Naive thymus-derived CD4-positive, alpha-beta T cell (primary cell): ENCODE results near the gene TSPAN9. TPM values are rescaled to one million over a fixed set of nuclear protein-coding genes. Genes with fewer than 3 reads are reported as not detected.

Source experiments
- ATAC-seq: fragments of 150-1000 bp; cut with Tn5 transposase; 2 replicates; pipeline ENCODE4 v1.10.0; 2021; ENCODE audit warnings: mild to moderate bottlenecking, moderate library complexity
- CTCF ChIA-PET: fragments of 350-600 bp; sonication (Branson Sonifier 250); formaldehyde crosslinking; loops from one replicate; lab custom pipeline; 2021; ENCODE audit warnings: antibody characterized with exemption; lab: Charles Lee
- POLR2A ChIA-PET: fragments of 350-600 bp; sonication (Branson Sonifier 250); formaldehyde crosslinking; loops from one replicate; lab custom pipeline; 2021; ENCODE audit warnings: antibody characterized with exemption, inconsistent platforms; lab: Charles Lee
- DNase-seq, 9 donors: peaks; one replicate each; pipeline versions ENCODE4 v3.0.0 to v3.0.0-alpha.2; 2020 to 2022; ENCODE audit warnings: mixed read lengths in 1 of 9
- H3K27ac ChIP-seq: one replicate; pipeline ENCODE4 v1.7.0; 2013; ENCODE audit warnings: mild to moderate bottlenecking, low read depth, low read length, moderate library complexity
- H3K27me3 ChIP-seq, 2 donors: one replicate each; pipeline ENCODE4 v1.7.0; 2013; ENCODE audit warnings: low read length in 2 of 2, mild to moderate bottlenecking in 2 of 2, moderate library complexity in 2 of 2; ENCODE audit not compliant: control insufficient read depth in 2 of 2, insufficient read depth in 2 of 2
- H3K36me3 ChIP-seq, 3 experiments: 1 replicate in 2 of 3; 2 replicates in 1 of 3; pipeline ENCODE4 v1.7.0; 2013; ENCODE audit warnings: low read length in 3 of 3, mild to moderate bottlenecking in 3 of 3, moderate library complexity in 1 of 3; ENCODE audit not compliant: insufficient read depth in 3 of 3, control insufficient read depth in 2 of 3
- H3K4me1 ChIP-seq, 2 donors: one replicate each; pipeline ENCODE4 v1.7.0; 2013; ENCODE audit warnings: low read length in 2 of 2, mild to moderate bottlenecking in 2 of 2, moderate library complexity in 1 of 2; ENCODE audit not compliant: control insufficient read depth in 2 of 2, insufficient read depth in 2 of 2
- H3K4me3 ChIP-seq: 2 replicates; pipeline ENCODE4 v1.7.0; 2013; ENCODE audit warnings: mild to moderate bottlenecking, low read length
- H3K9me3 ChIP-seq, 3 experiments: 1 replicate in 2 of 3; 2 replicates in 1 of 3; pipeline ENCODE4 v1.7.0; 2013; ENCODE audit warnings: low read length in 3 of 3; ENCODE audit not compliant: control insufficient read depth in 2 of 3
- H3K27ac Mint-ChIP-seq, 9 donors: one replicate each; pipeline ENCODE4 v1.8.0; 2020 to 2022; ENCODE audit warnings: mixed read lengths in 9 of 9, mild to moderate bottlenecking in 8 of 9, moderate library complexity in 5 of 9, inconsistent platforms in 2 of 9
- H3K27me3 Mint-ChIP-seq, 5 donors: one replicate each; pipeline ENCODE4 v1.8.0; 2021 to 2022; ENCODE audit warnings: mixed read lengths in 5 of 5, mild to moderate bottlenecking in 1 of 5
- H3K36me3 Mint-ChIP-seq, 5 donors: one replicate each; pipeline ENCODE4 v1.8.0; 2020 to 2022; ENCODE audit warnings: mixed read lengths in 5 of 5, mild to moderate bottlenecking in 3 of 5, inconsistent platforms in 1 of 5
- H3K4me1 Mint-ChIP-seq, 7 donors: one replicate each; pipeline ENCODE4 v1.8.0; 2020 to 2022; ENCODE audit warnings: mixed read lengths in 7 of 7, mild to moderate bottlenecking in 3 of 7, inconsistent platforms in 1 of 7
- H3K4me3 Mint-ChIP-seq, 10 donors: one replicate each; pipeline ENCODE4 v1.8.0; 2020 to 2022; ENCODE audit warnings: mild to moderate bottlenecking in 10 of 10, mixed read lengths in 10 of 10, moderate library complexity in 6 of 10, inconsistent platforms in 2 of 10
- H3K9me3 Mint-ChIP-seq, 11 donors: one replicate each; pipeline ENCODE4 v1.8.0; 2020 to 2022; ENCODE audit warnings: mixed read lengths in 11 of 11, mild to moderate bottlenecking in 4 of 11, inconsistent platforms in 1 of 11, moderate library complexity in 1 of 11
- intact Hi-C, 2 donors: fragments of 100-400 bp; cut with micrococcal nuclease; formaldehyde crosslinking; loops; one replicate each; pipeline ENCODE4 v1.15.1; 2023
- polyA plus RNA-seq, 2 donors: library from polyadenylated mRNA; unstranded; fragments of 300-500 nt; fragmentation: Illumina TruSeq; gene quantifications; one replicate each; pipeline ENCODE4 v1.2.3, GENCODE V29; 2021
- total RNA-seq, 6 experiments: library from RNA in 5 of 6; stranded (reverse) in 5 of 6; gene quantifications; 1 replicate in 5 of 6; 2 replicates in 1 of 6; pipeline ENCODE4 v1.2.3 and lab custom pipeline; 2021 to 2026

Gene TSPAN9
- total and polyA plus RNA-seq, 7 experiments from 2014 or later: 0.20 to 1.8 (median 1.1) TPM; not detected in 1

DNA sequence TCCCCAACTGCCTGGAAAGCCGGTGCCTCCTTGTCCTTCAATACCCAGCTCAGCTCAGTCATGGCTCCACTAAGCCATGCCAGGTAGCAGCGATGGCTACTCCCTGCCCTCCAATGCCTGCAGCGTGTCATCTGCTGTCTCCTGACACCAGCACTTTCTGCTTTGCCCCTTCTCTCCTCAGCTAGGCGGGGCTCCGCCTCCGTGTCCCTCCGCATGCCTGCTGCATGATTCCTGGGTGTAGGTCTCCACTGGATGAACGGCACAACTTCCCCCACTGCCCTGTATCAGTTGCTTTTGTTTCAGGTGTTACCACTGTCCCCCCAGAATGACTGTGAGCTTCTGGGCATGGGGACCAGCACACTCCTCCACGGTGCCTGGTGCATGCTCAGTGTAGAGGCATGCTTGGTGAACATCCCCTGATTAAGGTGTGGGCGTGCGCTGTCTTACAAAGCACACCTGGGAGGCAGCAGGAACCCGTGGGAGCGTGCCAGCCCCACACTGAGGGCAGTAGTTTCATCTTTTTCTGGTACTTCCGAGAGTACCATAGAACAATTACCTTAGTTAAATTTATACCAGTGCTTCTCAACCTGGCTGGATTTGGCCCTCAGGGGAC lies 234.4 kb downstream of the TSPAN9 start:
- Histone ChIP-seq H3K4me1 (no peaks in the 10 kb centered on the region), H3K27ac (no peak overlapping the region), H3K9me3 (no peaks in the 10 kb centered on the region), H3K4me3 (no peak overlapping the region), H3K27me3 (no peaks in the 10 kb centered on the region), H3K36me3 (no peaks in the 10 kb centered on the region)
- Mint-ChIP-seq H3K4me3 (peak overlapping the region in 2 of 10 donors; percentile 12 to 56), H3K27me3 (peaks cover 0 to 15% (median 4%) of the 10 kb centered on the region in 5 donors), H3K27ac (peak overlapping the region in 1 of 9 donors; percentile 59), H3K36me3 (no peaks in the 10 kb centered on the region), H3K9me3 (no peaks in the 10 kb centered on the region), H3K4me1 (no peaks in the 10 kb centered on the region)
- DNase-seq: no peak
- no peak for ATAC-seq
- ChIA-PET POLR2A (no interaction called here), CTCF (interaction anchor here (0.6 to 3.4 kb wide), 3 partner anchors 12 to 36 kb away, joined by 3 to 16 read pairs (median 3); no protein-coding TSS in a partner anchor)
- intact Hi-C loops: no loop called here

DNA sequence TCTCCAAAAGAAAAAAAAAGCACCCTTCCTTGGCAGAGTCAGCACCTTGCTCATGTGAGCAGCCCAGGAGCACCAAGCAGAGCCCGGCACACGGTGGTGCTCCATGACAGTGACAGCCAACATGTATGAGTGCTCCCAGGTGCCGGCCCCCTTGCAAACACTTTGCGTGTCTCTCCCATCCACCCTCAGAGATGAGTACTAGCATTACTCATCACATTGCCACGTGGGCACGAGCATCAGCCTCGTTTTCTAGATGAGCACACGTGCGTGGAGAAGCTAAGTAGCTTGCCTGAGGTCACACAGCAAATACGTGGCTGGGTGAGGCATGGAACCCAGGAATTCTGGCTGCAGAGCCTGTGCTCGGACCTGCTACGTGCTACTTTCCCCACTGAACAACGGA lies 235.9 kb downstream of the TSPAN9 start:
- H3K4me1 ChIP-seq: no peaks in the 10 kb centered on the region
- no peaks in the 10 kb centered on the region for H3K27me3 ChIP-seq
- H3K9me3 ChIP-seq: no peaks in the 10 kb centered on the region
- DNase-seq (no peak), ATAC-seq (no peak)
- Mint-ChIP-seq H3K27ac (no peak overlapping the region), H3K27me3 (peaks cover 0 to 11% (median 8%) of the 10 kb centered on the region in 5 donors), H3K4me1 (no peaks in the 10 kb centered on the region), H3K9me3 (no peaks in the 10 kb centered on the region), H3K4me3 (no peak overlapping the region), H3K36me3 (no peaks in the 10 kb centered on the region)
- no peaks in the 10 kb centered on the region for H3K36me3 ChIP-seq
- CTCF ChIA-PET: interaction anchor here (1.6 to 3.4 kb wide), 2 partner anchors 13 to 492 kb away, joined by 3 to 16 read pairs; no protein-coding TSS in a partner anchor
- H3K4me3 ChIP-seq: no peak overlapping the region
- H3K27ac ChIP-seq: no peak overlapping the region
- POLR2A ChIA-PET: no interaction called here
- intact Hi-C loops: no loop called here

DNA sequence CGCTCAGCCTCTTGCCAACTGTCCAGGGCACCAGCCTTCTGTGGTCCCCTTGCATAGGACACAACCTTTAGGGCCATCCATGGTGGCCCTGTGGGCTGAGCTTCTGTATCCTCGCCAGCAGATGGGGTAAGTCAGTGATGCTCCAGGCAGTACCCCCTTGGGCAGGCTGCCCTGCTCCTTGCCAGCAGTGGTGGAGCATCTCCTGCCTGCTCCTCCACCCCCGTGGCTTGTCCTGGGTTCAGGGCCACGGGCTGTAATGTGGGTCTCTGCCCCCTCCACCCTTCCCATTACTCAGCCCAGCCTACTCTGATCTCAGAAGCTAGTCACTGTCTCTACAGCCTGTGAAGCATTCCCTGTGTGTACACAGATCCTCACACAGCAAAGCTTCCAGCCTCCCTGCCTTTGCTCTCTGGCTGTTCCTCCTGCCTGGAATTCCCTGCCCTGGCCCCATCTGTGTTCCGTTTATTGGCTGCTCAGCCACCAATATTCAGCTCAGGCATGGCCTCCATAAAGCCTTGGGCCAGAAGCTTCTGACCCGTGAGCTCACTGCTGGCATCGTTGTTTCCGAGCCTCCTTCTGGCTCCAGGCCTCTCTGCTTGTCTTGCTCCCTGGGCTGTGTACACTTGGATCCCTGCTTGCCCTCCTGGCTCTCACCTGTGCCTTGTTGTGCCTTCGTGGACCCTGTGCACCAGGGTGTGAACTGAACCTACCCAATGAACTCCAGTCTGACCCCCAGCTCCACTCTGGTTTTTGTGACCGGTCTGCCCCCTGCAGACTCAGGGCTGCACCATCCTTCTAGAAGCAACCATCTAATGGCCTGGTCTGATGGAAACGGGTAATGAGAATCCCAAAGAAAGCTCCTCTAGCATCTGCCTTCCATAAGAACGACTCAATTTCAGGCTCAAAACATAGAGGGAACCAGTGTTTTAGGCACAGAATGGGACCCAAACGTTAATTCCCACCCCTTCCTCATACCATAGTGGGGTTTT lies 236.8 kb downstream of the TSPAN9 start:
- POLR2A ChIA-PET: no interaction called here
- no peaks in the 10 kb centered on the region for H3K36me3 ChIP-seq
- DNase-seq (peak in 3 of 9 donors; percentile 12 to 16 (median 16)), ATAC-seq (no peak)
- intact Hi-C loops: no loop called here
- Mint-ChIP-seq H3K27ac (peak overlapping the region in 1 of 9 donors; percentile 51), H3K36me3 (no peaks in the 10 kb centered on the region), H3K27me3 (peaks cover 0 to 8% (median 5%) of the 10 kb centered on the region in 5 donors), H3K4me3 (no peak overlapping the region), H3K4me1 (no peaks in the 10 kb centered on the region), H3K9me3 (no peaks in the 10 kb centered on the region)
- no peaks in the 10 kb centered on the region for H3K4me1 ChIP-seq
- no peak overlapping the region for H3K4me3 ChIP-seq
- no peaks in the 10 kb centered on the region for H3K9me3 ChIP-seq
- no peak overlapping the region for H3K27ac ChIP-seq
- CTCF ChIA-PET: interaction anchor here (0.5 to 3.4 kb wide), 4 partner anchors 14 to 491 kb away, joined by 3 to 16 read pairs (median 6); no protein-coding TSS in a partner anchor
- no peaks in the 10 kb centered on the region for H3K27me3 ChIP-seq

DNA sequence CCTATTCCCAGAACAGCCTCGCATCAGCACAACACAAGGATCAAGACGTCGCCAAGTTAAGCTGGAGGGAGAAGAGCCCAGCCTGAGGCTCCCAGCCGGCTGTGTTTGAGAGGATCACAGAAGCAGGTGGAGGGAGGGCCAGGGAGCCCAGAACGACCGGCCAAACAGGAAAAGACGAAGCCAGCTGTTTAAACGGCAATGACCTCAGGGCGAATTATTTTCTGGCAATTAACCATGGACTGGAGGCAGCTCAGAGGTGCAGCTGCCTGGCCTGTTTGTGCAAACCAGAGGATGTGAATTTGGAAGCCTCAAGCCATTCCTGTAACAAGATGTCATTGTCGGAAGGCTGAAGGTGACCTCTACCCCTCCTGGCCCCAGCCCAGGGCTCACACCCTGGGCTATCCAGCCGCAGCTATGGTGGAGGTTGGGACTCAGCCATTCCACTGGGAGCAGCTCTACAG lies 238.1 kb downstream of the TSPAN9 start:
- Mint-ChIP-seq H3K27me3 (peaks cover 0 to 10% (median 8%) of the 10 kb centered on the region in 5 donors), H3K27ac (no peak overlapping the region), H3K4me1 (no peaks in the 10 kb centered on the region), H3K9me3 (no peaks in the 10 kb centered on the region), H3K4me3 (no peak overlapping the region), H3K36me3 (no peaks in the 10 kb centered on the region)
- DNase-seq (no peak), ATAC-seq (no peak)
- Histone ChIP-seq H3K36me3 (no peaks in the 10 kb centered on the region), H3K27me3 (no peaks in the 10 kb centered on the region), H3K27ac (no peak overlapping the region), H3K4me1 (no peaks in the 10 kb centered on the region), H3K4me3 (no peak overlapping the region), H3K9me3 (no peaks in the 10 kb centered on the region)
- ChIA-PET CTCF (interaction anchor here (0.7 kb wide), 1 partner anchor 15 kb away, joined by 5 read pairs; no protein-coding TSS in a partner anchor), POLR2A (no interaction called here)
- intact Hi-C loops: no loop called here

DNA sequence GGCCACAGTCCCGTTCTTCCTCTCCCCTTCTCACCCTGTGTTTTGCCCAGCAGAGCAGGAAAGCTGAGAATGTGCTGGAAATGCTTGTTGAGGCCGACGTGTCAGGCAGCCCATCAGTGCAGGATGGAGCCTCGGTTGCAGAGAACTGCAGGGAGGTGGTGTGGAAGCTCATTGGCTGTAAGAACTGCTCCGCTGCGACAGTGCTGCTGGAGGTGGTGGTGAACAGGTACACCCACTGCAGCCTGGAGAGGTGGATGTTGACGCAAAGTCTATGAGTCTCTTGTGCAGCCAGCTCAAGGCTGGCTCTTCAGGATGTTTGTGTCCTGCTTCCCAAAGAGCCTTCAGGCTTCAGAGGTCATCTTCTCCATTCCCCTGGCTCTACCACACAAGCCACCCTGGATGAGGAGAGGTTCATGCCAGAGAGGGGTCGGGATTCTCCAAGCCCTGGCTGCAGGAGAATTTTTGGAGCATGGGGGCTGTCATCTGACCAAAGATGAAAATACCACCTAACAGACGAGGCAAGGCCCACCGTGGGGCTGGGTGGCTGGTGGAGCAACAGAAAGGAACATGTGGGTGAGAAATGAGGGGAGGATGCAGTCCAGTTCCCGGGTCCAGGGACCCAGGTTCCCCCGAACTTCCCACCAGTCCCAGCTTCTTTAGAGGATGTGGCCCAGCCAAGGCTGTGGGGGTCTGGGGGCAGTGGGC lies 239.7 kb downstream of the TSPAN9 start:
- peaks cover 0 to 12% (median 8%) of the 10 kb centered on the region in 5 donors for H3K27me3 Mint-ChIP-seq
- no peak overlapping the region for H3K27ac ChIP-seq
- POLR2A ChIA-PET: no interaction called here
- no peaks in the 10 kb centered on the region for H3K4me1 ChIP-seq
- H3K9me3 Mint-ChIP-seq: no peaks in the 10 kb centered on the region
- intact Hi-C loops: no loop called here
- H3K4me3 Mint-ChIP-seq: no peak overlapping the region
- H3K27me3 ChIP-seq: no peaks in the 10 kb centered on the region
- no peak overlapping the region for H3K4me3 ChIP-seq
- CTCF ChIA-PET: no interaction called here
- H3K4me1 Mint-ChIP-seq: no peaks in the 10 kb centered on the region
- H3K36me3 ChIP-seq: no peaks in the 10 kb centered on the region
- no peaks in the 10 kb centered on the region for H3K36me3 Mint-ChIP-seq
- ATAC-seq: no peak
- no peaks in the 10 kb centered on the region for H3K9me3 ChIP-seq
- no peak overlapping the region for H3K27ac Mint-ChIP-seq
- no peak for DNase-seq

DNA sequence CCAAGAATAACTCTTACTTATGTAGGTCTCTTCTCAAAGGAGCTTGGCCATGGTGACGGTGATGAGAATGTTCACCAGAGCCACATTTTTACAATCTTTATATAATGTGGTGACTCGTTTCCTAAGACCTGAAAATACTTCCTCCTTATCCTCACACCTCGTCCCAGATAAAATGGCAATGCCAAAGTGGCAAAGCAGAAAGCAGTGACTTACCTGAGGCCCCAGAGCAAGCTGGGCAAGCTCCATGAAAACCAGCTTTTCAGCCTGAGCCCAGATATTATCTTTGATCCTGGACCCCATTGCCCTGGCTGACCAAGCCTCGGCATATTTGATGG lies 240.3 kb downstream of the TSPAN9 start:
- Histone ChIP-seq H3K27me3 (no peaks in the 10 kb centered on the region), H3K4me1 (no peaks in the 10 kb centered on the region), H3K4me3 (no peak overlapping the region), H3K27ac (no peak overlapping the region), H3K9me3 (no peaks in the 10 kb centered on the region), H3K36me3 (no peaks in the 10 kb centered on the region)
- DNase-seq (no peak), ATAC-seq (no peak)
- H3K4me1 Mint-ChIP-seq: no peaks in the 10 kb centered on the region
- no peaks in the 10 kb centered on the region for H3K9me3 Mint-ChIP-seq
- intact Hi-C loops: no loop called here
- CTCF ChIA-PET: no interaction called here
- POLR2A ChIA-PET: no interaction called here
- peaks cover 0 to 12% (median 8%) of the 10 kb centered on the region in 5 donors for H3K27me3 Mint-ChIP-seq
- H3K4me3 Mint-ChIP-seq: no peak overlapping the region
- H3K36me3 Mint-ChIP-seq: no peaks in the 10 kb centered on the region
- peak overlapping the region in 1 of 9 donors; percentile 17 for H3K27ac Mint-ChIP-seq
